Uterus (tissue), 4 donors: ENCODE results near the gene RPS19. TPM values are rescaled to one million over a fixed set of nuclear protein-coding genes. Genes with fewer than 3 reads are reported as not detected.

Experiments used
- DNase-seq, 2 donors: peaks; one replicate each; pipeline ENCODE4 v3.0.0-alpha.2; 2019 to 2020
- H3K27ac ChIP-seq, 2 donors: fragments of 200-600 bp; sonication (generic); 1 replicate in 1 of 2; 2 replicates in 1 of 2; pipeline ENCODE4 v1.5.1; 2016 to 2018
- H3K27me3 ChIP-seq, 2 donors: fragments of 200-600 bp; sonication (generic); one replicate each; pipeline ENCODE4 v1.5.1; 2018 to 2019; ENCODE audit warnings: control low read depth in 1 of 2
- H3K36me3 ChIP-seq, 2 donors: fragments of 200-600 bp; sonication (generic); one replicate each; pipeline ENCODE4 v1.5.1; 2019; ENCODE audit warnings: control low read depth in 1 of 2
- H3K4me1 ChIP-seq, 2 donors: fragments of 200-600 bp; sonication (generic); one replicate each; pipeline ENCODE4 v1.5.1; 2018 to 2019; ENCODE audit warnings: control low read depth in 1 of 2
- H3K4me3 ChIP-seq, 2 donors: fragments of 200-600 bp; sonication (generic); 1 replicate in 1 of 2; 2 replicates in 1 of 2; pipeline ENCODE4 v1.5.1; 2018 to 2019; ENCODE audit warnings: mild to moderate bottlenecking in 1 of 2
- H3K9me3 ChIP-seq, 2 donors: fragments of 200-600 bp; sonication (generic); one replicate each; pipeline ENCODE4 v1.5.1; 2019; ENCODE audit warnings: control low read depth in 1 of 2
- CTCF ChIP-seq, 4 experiments: fragments of 200-600 bp in 2 of 4; fragments of 450-650 bp in 2 of 4; sonication (generic) in 2 of 4; IDR thresholded peaks; one replicate each; pipeline ENCODE4 v1.5.1; 2016 to 2019; ENCODE audit warnings: antibody characterized with exemption in 4 of 4, mild to moderate bottlenecking in 2 of 4, moderate library complexity in 1 of 4
- POLR2A ChIP-seq, 2 donors: fragments of 450-650 bp; IDR thresholded peaks; one replicate each; pipeline ENCODE4 v1.6.1; 2016; ENCODE audit warnings: antibody characterized with exemption in 2 of 2, mild to moderate bottlenecking in 1 of 2, moderate library complexity in 1 of 2
- intact Hi-C: fragments of 100-400 bp; cut with DNase I; formaldehyde crosslinking; loops from one replicate; pipeline ENCODE4 v1.15.1; 2023; ENCODE audit warnings: low total_unique reads
- total RNA-seq, 4 donors: library from RNA; depleted of rRNA in 3 of 4; stranded (reverse); fragments of >200 nt in 3 of 4; gene quantifications; one replicate each; pipeline versions ENCODE4 v1.1.0 to v1.2.4, GENCODE V29; 2014 to 2023
- donor health status: DM: yes; HTN: yes; CAD: no.

RPS19 gene
- total RNA-seq, 4 donors from 2014 or later = 324 to 1,895 (median 1,094) TPM

GRCh38 chr19:41848666-41849065, 11.4 kb upstream of the RPS19 start:
- no peak for DNase-seq
- H3K27ac ChIP-seq = no peak overlapping the region
- intact Hi-C loops = no loop called here
- no peaks in the 10 kb centered on the region for H3K9me3 ChIP-seq
- H3K4me1 ChIP-seq = no peaks in the 10 kb centered on the region
- no peaks in the 10 kb centered on the region for H3K27me3 ChIP-seq
- no peaks in the 10 kb centered on the region for H3K36me3 ChIP-seq
- TF ChIP-seq CTCF (IDR thresholded peaks at IDR 0.05) (no peak), POLR2A (IDR thresholded peaks at IDR 0.05) (no peak)
- no peak overlapping the region for H3K4me3 ChIP-seq

- intact Hi-C loops = no loop called here
- Histone ChIP-seq H3K9me3 (no peaks in the 10 kb centered on the region), H3K36me3 (no peaks in the 10 kb centered on the region), H3K4me1 (no peaks in the 10 kb centered on the region), H3K27ac (no peak overlapping the region), H3K4me3 (no peak overlapping the region), H3K27me3 (no peaks in the 10 kb centered on the region)
- TF ChIP-seq POLR2A (IDR thresholded peaks at IDR 0.05) = no peak
- TF ChIP-seq CTCF (IDR thresholded peaks at IDR 0.05) = no peak
- DNase-seq = no peak
These were observed 11.0 kb upstream of the RPS19 start for GRCh38 chr19:41849067-41849466.

GRCh38 chr19:41850381-41850780, 9.7 kb upstream of the RPS19 start:
- Histone ChIP-seq H3K4me3 (no peak overlapping the region), H3K27me3 (no peaks in the 10 kb centered on the region), H3K36me3 (no peaks in the 10 kb centered on the region), H3K9me3 (no peaks in the 10 kb centered on the region), H3K4me1 (no peaks in the 10 kb centered on the region), H3K27ac (no peak overlapping the region)
- DNase-seq = no peak
- intact Hi-C loops = no loop called here
- TF ChIP-seq POLR2A (IDR thresholded peaks at IDR 0.05) = no peak
- no peak for TF ChIP-seq CTCF (IDR thresholded peaks at IDR 0.05)

- no peaks in the 10 kb centered on the region for H3K4me1 ChIP-seq
- intact Hi-C loops = no loop called here
- no peak for TF ChIP-seq POLR2A (IDR thresholded peaks at IDR 0.05)
- no peak for TF ChIP-seq CTCF (IDR thresholded peaks at IDR 0.05)
- no peaks in the 10 kb centered on the region for H3K9me3 ChIP-seq
- no peaks in the 10 kb centered on the region for H3K27me3 ChIP-seq
- H3K4me3 ChIP-seq = no peak overlapping the region
- no peak overlapping the region for H3K27ac ChIP-seq
- H3K36me3 ChIP-seq = no peaks in the 10 kb centered on the region
- DNase-seq = no peak
These were observed 8.6 kb upstream of the RPS19 start for GRCh38 chr19:41851456-41851855.

- TF ChIP-seq CTCF (IDR thresholded peaks at IDR 0.05) = no peak
- no peak for TF ChIP-seq POLR2A (IDR thresholded peaks at IDR 0.05)
- Histone ChIP-seq H3K27me3 (no peaks in the 10 kb centered on the region), H3K4me1 (no peaks in the 10 kb centered on the region), H3K36me3 (no peaks in the 10 kb centered on the region), H3K4me3 (no peak overlapping the region), H3K27ac (no peak overlapping the region), H3K9me3 (no peaks in the 10 kb centered on the region)
- intact Hi-C loops = no loop called here
- DNase-seq = no peak
These were observed 6.7 kb upstream of the RPS19 start for GRCh38 chr19:41853344-41853743.
